SW480 (cell line): Measurements from ENCODE around the gene ATXN10.
A peak's percentile ranks its signal among the peaks of the same experiment; 100 is the strongest.

Source experiments
- DNase-seq: peaks from one replicate; pipeline ENCODE4 v3.0.0-alpha.2; 2016; ENCODE audit warnings: low spot score

Gene ATXN10

DNA sequence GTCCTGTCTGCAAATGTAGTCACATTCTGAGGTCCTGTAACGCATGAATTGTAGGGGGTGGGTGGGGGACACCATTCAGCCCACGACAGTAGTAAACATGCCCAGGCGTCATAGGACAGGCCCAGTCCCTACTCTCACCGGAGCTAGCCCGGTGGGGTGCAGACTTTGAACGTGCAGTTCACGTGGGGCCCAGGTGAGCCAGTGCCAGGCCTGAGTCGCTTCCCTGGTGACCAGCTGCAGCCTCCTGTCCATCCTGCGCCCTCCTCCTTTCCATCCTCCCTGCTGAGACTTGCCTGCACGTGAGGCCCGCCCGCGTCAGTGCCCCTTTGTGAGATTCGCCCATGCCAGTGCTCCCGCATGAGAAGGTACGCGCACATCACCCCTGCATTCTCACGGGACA is 188.6 kb downstream of the ATXN10 start:
- DNase-seq: no peak

DNA sequence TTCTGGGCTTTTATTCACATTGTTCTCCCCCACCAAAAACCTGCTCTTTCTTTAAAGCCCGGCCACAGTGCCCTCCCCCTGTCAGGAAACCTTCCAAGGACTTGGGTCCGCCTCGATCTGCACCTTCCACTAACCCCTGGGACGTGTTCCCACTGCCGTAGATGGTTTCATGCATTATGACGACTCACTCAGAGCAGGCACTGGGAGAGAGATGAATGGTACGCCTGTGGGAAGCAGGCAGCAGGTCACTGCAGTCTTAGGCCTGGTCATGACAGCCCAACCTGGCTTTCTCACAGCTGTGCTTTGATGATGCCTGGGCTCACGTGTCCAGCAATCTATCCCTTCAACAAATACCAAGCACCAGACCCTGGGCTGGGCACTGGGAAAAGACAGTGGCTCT is 189.6 kb downstream of the ATXN10 start:
- no peak for DNase-seq

DNA sequence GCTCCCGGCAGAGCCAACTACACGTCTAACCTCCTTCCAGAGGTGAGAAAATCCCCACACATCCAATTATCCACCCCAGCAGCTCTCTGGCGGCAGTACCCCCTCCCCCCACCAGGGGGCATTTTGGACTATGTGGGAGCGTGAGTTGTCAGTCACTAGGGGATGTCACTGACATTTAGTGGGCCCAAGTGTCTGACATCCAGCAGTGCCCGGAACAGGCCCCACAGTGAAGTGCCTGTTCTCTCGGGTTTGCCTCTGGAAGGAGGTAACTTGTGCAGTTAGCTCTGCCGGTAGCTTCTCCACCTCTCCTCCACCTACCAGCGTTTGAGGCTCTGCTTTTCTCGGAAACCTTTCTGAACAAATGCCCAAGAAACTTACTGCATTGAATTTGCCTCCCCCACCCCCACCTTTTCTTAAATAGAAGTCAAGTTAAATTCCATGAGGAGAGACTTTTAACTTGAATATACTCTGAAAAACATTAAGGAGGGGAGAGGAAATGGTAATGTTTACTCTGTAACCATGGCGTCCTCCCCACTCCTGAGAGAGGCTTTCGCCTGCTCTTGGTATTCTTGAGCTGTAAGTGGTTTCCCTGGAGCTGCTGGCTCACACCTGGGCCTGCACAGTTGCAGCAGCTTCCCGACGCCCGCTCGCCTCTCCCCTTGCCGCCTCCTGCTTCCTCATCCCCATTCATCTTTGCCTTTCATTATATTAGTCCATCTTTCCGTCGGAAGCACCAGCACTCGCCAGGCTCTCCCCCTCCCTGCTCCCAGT is 192.5 kb downstream of the ATXN10 start:
- DNase-seq: peak; percentile 57

DNA sequence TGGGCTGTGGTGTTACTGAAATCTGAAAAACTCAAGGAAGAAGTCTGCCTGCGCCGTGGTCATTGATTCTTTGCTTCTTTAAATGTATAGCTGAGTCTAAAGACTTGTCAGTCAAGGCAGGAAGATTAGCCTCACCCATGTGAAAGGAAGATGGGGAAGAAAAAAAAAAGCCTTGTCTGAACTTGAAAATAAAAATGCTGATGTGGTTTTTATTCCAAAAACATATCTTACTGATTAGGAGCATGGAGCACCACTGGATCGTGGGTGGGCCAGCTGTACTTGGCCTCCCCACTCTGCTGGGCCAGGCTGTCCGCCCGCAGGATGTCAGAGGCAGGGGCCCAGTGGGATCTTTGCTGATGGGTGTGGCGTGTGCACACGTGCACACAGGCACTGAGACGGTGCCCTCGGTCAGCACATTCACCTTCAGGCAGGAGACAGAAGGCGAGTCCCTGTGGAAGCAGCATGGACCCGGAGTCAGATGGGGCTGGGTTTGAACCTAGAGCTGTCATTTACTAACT is 193.4 kb downstream of the ATXN10 start:
- DNase-seq: no peak

DNA sequence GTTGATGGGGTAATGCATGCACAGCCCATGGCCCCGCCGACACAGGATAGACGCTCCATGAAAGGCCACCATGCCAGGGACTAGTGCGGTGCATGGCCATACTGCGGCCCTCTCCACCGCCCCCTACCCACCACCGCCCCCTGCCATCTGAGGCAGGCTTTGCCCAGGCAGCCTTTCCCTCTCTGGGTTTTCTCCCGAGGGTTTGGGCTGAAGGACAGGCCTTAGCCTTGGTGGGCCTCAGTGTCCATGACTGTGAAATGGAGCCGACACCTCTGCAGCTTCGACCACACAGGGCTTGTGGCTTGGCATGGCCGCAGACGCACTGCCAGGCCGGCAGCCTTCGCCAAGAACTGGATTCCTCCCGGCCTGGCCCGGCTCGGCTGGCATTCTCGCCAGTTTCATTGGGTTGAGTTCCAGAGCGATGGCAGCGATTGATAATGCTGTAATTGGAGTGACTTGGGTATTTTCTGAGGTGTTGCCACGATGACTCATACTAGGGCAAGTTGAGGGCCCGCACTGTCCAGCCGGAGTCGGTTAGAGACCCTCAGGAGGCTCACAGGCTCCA is 194.0 kb downstream of the ATXN10 start:
- no peak for DNase-seq

DNA sequence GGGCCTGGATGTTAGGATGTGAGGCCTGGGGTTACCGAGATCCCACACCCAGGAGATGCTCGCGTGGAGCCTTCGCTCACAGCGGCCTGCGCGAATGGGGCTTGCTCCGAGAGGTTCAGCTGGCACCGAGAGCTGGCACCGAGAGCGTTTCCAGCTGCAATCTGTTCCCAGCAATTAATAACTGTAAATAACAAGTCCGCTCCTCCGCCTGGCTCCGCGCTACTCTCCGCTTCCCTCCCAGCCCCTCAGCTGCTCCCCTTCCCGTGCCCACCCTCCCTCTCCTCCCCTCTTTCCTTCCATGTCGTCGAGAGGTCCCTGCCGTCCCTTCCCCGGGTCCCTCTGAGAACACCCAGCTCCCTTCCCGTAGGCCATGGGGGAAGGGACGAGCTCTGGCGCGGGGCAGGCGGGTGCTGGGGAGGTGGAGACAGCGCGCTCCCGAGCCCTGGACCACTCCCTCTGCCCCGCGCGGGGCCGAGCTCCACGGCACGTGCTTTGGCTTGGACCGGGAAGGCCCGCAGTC is 194.6 kb downstream of the ATXN10 start:
- DNase-seq: no peak

DNA sequence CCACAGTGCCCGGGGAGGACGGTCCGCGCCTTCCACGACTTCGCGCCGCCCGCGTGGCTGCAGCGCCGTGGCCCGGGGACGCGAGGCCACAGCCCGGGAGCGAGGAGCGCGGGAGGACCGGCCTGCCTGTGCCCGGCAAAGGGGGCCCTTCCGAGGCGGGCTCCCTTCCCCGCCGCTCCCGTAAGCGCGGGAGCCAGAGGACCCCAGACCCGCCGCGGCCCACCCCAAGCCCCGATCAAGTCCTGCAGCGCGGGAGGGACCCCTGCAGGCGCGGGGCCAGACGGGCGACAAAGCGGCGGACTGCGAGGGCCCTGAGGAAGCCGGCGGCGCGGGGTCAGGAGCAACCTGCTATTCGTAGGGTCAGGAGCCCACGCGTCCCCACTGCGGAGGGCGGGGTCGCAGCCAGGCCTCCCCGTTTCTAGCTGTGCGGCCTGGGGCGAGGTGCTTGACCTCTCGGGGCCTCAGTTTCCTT is 195.0 kb downstream of the ATXN10 start:
- DNase-seq: no peak

DNA sequence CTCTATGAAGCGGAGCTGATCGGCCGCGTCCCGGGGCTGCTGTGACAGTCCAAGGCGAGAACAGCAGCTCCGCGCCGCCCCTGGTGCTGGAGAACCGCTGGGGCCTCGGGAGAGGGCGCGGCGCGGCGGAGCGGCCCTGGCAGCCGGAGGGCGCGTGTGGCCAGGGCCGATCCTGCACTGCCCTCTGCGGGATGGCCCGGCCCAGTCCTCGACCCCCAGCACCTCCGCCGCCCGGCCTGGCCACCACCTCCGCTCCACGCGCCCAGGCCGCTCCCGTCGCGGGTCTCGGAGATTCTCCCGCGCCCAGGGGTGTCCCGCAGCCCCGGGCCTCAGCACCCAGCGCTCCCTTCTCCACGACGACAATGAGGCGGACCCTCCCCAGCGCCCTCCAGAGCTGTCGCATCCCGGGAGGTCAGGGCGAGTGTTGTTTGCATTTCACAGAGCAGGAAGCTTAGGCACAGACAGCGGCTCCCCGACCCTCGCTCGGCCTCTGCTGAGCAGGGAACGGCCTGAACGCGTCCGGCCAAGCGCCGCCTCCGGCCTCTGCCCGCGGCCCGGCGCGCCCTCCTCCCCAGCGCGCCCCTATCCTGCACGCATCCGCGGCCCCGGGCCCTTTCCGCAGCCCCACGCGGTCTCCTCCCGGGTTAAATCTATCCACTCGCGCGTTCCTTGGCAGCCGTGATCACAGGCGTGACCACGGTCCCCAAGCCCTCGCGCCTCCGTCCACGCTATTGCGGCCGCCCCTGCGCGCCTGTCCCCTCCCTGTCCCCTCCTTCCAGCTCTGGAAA is 195.7 kb downstream of the ATXN10 start:
- DNase-seq: no peak

DNA sequence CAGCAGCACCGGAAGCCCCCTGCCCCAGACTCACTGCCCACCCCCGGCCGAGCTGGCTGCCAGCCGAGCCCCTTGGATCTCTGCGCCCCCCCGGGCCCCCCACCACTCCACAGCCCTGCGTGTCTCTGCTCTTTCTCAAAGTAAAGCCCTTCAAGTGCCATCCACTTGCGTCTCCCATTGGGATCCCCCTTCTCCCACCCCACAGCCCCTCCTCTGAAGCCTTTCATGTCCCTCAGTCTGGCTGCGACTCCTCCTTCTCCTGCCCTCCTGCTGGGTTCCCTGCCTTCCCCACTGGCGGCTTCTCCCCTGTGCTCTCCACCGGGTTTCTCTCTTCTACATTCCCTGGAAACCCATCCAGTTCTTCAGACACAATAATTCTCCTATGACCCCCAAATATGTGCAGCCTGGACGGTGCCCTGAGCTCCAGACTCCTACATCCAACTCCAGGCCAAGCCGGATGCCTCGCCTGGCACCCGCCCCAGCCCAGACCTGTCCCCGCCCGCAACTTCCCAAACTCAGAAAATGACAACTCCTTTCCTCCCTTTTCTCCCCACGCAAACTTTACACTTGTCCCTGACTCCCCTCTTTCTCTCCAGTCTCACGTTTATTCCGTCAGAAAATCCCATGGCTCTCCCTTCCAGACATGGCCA is 196.4 kb downstream of the ATXN10 start:
- DNase-seq: no peak

DNA sequence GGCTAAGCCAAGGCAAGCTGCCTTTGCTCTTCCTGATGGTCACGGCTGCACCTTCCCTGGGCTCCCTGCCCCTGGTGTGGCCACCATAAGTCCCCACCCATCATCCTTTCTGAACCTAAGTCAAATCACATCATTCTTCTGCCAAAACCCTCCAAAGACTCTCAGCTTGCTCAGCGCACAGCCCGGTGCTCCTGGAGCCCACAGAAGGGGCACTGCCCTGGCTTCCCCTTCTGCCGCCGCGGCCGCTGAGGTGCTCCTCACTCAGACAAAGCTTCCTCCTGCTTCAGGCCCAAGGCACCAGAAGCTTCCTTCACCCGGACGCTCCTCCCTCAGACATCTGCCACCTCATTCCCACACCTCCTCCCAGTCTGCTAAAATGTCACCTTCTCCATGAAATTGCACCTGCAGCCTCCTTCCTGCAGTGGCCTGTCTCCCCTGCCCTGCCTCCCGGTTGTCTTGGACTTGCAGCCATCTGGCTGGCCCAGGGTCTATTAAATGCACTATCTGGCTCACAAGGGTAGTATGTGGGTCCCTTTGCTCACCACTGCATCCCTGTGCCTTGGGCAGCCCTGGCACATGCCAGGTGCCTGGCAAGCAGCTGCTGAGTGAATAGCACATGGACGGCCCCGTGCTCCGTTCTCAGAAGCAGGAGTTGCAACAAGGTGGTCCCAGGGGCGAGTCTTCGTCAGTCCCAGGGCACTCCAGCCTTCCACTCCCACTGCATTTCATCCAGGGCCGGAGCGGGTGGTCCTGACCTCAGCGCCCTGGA is 197.1 kb downstream of the ATXN10 start:
- no peak for DNase-seq

DNA sequence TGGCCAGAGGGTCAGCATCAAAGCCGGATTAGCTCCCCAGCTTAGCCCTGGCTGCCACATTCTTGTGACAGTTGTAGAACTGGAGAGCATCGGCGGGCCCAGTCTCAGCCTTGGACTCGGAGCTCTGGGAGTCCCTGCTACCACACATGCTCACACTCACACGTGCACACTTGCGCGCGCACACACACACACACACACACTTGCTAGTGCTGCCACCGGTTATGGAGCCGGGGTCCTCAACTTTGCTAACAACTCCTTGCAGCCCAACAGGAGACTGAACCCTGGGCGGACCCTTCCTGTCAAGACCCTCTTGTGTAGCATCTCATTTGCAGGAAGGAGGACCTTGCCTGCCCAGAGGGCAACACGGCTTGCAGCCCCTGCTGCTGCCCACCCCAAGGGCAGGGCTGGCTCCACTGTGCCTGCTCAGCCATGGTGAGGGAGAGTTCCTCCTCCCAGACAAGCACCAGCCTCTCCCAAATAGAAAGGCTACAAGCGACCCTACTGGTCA is 197.8 kb downstream of the ATXN10 start:
- no peak for DNase-seq

DNA sequence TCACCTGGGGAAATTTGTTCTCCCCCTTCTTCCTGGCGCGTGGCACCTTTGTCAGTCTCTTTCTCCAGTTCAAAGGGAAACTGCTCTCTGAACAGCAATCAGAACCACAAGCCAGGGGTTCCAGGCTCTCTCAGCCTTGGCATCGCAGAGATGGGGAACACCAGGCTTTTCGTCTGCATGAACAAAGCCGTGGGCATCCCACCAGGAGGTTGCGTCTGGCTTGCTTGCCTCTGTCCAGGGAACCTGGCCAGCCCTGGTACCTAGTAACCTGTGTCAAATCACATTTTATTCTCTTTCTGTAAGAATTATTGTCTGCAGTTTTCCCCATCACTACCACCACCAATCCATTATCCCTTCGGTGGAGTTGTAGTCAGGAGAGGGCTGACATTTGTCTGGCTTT is 198.4 kb downstream of the ATXN10 start:
- no peak for DNase-seq

DNA sequence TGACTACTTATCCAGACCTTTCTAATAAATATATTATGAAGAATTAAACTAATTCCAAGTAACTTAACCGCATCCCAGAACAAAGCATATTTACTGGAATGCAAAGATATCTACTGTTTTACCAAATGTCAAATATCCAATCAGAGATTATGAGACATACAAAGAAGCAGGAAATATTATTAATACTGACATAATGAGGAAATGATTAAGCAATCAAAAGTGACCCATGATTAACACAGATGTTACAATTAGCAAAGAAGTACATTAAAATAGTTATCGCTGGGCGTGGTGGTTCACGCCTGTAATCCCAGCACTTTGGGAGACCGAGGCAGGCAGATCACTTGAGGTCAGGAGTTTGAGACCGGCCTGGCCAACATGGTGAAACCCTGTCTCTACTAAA is 200.1 kb downstream of the ATXN10 start:
- no peak for DNase-seq

DNA sequence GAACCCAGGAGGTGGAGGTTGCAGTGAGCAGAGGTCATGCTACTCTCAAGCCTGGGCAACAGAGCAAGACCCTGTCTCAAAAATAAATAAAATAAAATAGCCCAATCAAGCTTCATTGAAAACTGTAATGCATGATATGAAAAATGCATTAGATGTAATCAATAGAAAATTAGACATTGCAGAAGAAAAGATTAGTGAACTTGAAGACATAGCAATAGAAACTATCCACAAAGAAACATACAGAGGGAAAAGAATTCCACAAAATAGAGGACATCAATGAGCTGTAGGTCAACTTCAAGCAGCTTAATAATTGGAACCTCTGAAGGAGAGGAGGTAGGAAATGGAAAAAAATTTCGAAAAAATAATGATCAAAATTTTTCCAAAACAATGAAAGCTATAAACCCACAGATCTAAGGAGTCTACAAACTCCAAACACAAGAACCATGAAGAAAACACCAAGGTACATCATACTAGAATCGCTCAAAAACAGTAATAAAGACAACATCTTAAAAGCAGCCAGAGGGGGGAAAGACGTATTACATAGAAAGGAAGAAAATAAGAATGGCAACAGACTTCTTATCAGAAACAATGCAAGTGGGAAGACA is 201.1 kb downstream of the ATXN10 start:
- no peak for DNase-seq

DNA sequence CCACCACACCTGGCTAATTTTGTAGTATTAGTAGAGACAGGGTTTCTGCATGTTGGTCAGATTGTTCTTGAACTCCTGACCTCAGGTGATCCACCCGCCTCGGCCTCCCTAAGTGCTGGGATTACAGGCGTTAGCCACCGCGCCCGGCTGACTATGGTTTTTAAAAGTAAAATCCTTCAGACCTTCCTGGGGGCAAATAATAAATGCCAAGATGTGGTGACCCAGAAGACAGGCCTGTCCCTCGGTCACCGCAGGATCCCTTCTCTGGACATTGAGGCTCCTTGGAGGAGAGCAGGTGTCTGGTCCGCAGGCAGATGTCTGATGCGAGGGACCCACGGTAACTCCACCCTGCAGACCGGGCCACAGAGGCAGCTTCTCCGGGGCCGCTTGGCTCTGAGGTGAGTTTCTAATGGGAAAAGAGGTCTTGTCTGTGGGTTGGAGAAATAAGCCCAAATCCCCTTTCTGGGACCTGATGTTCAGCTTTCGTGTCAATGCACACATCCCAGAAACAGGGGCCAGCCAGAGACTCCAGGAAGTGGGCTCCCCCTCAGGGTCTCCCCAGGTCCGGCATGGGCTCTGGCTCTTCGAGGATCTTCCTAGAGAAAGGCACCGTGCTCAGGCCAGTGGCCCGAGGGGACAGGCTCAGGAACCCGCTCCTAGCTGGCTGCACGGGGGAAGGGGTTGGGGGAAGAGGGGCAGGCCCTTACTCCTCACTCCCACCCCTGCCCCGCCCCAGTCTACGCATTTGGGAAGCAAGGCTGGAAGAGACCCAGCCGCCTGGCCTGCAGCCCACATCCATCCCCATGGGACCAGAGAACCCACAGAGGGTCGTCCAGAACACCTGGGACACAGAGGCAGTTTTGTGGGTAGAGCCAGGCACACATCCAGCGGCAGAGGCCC is 204.8 kb downstream of the ATXN10 start:
- DNase-seq: no peak

DNA sequence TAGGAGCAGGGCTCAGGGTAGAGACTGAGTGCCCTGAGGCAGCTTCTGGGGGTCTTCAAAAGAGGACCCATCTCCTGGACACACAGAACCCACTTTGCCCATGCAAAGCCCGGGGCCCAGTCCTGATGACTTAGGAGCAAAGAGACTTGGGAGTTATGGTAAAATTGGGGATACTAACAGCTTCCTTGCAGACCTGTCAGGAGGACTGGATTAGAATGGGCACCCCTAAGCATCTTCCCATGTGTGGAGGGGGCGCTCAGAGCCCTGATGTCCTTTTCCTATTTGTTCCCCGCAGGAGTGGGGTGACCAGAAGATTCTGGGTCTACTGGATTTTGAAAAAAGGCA is 205.4 kb downstream of the ATXN10 start:
- no peak for DNase-seq

DNA sequence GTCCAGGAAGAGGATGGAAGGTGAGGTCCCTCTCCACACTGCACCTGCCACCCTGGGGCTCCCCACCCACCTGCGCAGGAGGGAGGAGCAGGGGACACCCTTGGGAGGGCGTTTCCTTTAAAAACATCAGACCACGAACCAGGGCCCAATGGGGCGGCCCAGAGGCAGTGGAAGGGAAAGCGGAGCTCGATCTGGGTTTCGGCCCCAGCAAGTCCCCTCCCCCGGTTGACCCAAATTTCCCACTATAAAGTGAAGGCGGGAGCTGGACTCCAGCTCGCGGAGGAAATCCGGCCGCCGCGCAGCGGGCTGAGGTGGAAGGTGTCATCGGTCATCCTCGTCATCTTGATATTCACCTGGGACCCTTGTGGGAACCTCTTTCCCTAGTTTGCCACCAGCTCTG is 206.0 kb downstream of the ATXN10 start:
- DNase-seq: no peak

DNA sequence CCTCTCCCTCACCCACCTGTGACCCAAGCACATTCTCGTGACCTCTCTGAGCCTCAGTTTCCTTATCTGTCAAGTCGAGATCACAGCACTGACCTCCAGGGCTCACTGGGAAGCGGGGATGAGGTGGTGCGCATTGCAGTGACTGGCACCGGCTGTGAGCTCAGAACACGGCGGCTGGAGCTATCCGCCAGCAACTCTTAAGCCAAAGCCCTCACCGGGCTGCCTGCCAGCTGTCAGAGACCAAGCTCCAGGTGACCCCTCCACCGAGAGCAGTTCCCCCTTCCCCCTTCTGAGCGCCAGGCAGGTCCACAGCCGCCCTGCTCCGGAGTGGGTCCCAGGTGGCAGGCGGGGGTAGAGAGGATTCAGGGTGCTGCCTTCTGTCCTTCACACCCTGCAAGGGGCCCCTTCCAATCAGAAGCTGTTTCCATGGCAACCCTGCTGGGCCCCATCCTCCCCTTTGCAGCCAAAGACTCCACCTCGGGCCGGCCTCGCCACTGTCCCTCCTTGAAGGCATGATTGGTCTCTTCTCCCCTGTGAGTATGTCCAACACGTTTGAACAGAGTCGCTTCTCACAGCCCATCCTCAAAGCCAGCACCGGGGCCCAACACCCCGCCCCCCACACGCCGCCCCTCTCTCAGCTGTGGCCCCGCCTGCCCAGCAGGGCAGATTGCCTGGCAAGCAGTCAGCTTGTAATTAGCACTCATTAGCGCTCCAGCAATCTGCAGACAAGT is 206.6 kb downstream of the ATXN10 start:
- no peak for DNase-seq

DNA sequence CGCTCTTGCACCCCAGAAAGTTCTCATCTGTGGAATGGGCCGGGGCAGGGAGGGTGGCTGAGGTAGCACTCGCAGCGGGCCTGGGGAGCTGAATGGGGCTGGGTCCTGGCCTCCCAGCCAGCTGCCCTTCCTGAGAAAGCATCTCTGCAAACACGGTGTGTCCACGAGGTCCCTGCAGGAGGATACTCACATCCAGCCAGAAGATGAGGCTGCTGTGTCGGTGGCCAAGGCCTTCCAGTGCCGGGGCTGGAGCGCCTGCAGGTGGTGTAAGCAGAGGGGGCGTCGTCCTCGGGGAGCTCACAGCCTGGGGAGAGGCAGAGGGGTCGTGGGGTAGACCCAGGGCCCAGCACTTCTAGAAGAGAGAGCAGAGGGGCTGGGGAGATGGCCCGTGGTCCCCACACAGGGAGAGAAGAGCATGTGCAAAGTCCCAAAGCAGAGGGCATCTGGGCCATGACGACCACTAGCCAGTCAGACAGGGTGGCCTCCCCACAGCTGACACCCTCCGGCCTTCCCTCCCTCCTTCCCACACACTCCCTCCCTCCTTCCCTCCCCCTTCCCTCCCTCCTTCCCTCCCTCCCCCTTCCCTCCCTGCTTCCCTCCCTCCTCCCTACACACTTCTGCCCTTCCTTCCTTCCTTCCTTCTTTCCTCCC is 207.4 kb downstream of the ATXN10 start:
- DNase-seq: no peak
